ENCODE measurements around the gene SSTR5. TPM values are rescaled to one million over a fixed set of nuclear protein-coding genes. Genes with fewer than 3 reads are reported as not detected.

Gene SSTR5
- total RNA-seq, 1 donor from 2014 or later: 0.43 TPM

GRCh38 chr16:1127971-1128715, 55.6 kb downstream of the SSTR5 start:
- Mint-ChIP-seq H3K36me3 (no peaks in the 10 kb centered on the region), H3K4me3 (no peak overlapping the region)
- TF ChIP-seq, protein P1, sequence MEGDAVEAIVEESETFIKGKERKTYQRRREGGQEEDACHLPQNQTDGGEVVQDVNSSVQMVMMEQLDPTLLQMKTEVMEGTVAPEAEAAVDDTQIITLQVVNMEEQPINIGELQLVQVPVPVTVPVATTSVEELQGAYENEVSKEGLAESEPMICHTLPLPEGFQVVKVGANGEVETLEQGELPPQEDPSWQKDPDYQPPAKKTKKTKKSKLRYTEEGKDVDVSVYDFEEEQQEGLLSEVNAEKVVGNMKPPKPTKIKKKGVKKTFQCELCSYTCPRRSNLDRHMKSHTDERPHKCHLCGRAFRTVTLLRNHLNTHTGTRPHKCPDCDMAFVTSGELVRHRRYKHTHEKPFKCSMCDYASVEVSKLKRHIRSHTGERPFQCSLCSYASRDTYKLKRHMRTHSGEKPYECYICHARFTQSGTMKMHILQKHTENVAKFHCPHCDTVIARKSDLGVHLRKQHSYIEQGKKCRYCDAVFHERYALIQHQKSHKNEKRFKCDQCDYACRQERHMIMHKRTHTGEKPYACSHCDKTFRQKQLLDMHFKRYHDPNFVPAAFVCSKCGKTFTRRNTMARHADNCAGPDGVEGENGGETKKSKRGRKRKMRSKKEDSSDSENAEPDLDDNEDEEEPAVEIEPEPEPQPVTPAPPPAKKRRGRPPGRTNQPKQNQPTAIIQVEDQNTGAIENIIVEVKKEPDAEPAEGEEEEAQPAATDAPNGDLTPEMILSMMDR (conservative IDR thresholded peaks at IDR 0.05): no peak

GRCh38 chr16:1129106-1129960, 56.8 kb downstream of the SSTR5 start:
- no peak overlapping the region for H3K27ac Mint-ChIP-seq
- no peak overlapping the region for H3K4me3 Mint-ChIP-seq
- TF ChIP-seq, protein P1 (conservative IDR thresholded peaks at IDR 0.05): no peak
- no peaks in the 10 kb centered on the region for H3K4me1 Mint-ChIP-seq (ENCODE audit: unreplicated experiment)
- no peaks in the 10 kb centered on the region for H3K27me3 Mint-ChIP-seq
- H3K36me3 Mint-ChIP-seq: no peaks in the 10 kb centered on the region
- H3K9me3 Mint-ChIP-seq: no peaks in the 10 kb centered on the region
- no peak for DNase-seq (ENCODE audit: extremely low spot score, unreplicated experiment)

More at GRCh38 chr16:1127971-1128715, 55.6 kb downstream of the SSTR5 start:
- Mint-ChIP-seq H3K4me1 (ENCODE audit: unreplicated experiment) (no peaks in the 10 kb centered on the region), H3K27ac (no peak overlapping the region), H3K9me3 (no peaks in the 10 kb centered on the region), H3K27me3 (no peaks in the 10 kb centered on the region)
- no peak for DNase-seq (ENCODE audit: extremely low spot score, unreplicated experiment)

GRCh38 chr16:1130382-1130781, 57.8 kb downstream of the SSTR5 start:
- no peak overlapping the region for H3K27ac Mint-ChIP-seq
- TF ChIP-seq, protein P1 (conservative IDR thresholded peaks at IDR 0.05): no peak
- no peaks in the 10 kb centered on the region for H3K36me3 Mint-ChIP-seq
- no peaks in the 10 kb centered on the region for H3K9me3 Mint-ChIP-seq
- H3K4me3 Mint-ChIP-seq: no peak overlapping the region
- no peaks in the 10 kb centered on the region for H3K4me1 Mint-ChIP-seq (ENCODE audit: unreplicated experiment)
- no peaks in the 10 kb centered on the region for H3K27me3 Mint-ChIP-seq
- DNase-seq (ENCODE audit: extremely low spot score, unreplicated experiment): no peak

Other genes with a start within 250 kb of the SSTR5 start
- gene LMF1, start 101.8 kb upstream of the SSTR5 start, total RNA-seq (ENCODE audit: low replicate concordance): 20.8 and 21.4 TPM in 2 replicates
- 1.4 and 6.7 TPM in 2 replicates for gene SOX8, start 91.0 kb upstream of the SSTR5 start, total RNA-seq (ENCODE audit: low replicate concordance)
- gene C1QTNF8, start 23.5 kb downstream of the SSTR5 start, total RNA-seq (ENCODE audit: low replicate concordance): not detected in 2 replicates
- gene CACNA1H, start 80.4 kb downstream of the SSTR5 start, total RNA-seq (ENCODE audit: low replicate concordance): 23.2 and 38.1 TPM in 2 replicates
- gene TPSG1, start 152.5 kb downstream of the SSTR5 start, total RNA-seq (ENCODE audit: low replicate concordance): 0.43 TPM in 1 of 2 replicates, not detected in the other
- gene TPSB2, start 157.4 kb downstream of the SSTR5 start, total RNA-seq (ENCODE audit: low replicate concordance): not detected in 2 replicates
- gene TPSAB1, start 168.0 kb downstream of the SSTR5 start, total RNA-seq (ENCODE audit: low replicate concordance): not detected in 2 replicates
- not detected in 2 replicates for gene TPSD1, start 183.3 kb downstream of the SSTR5 start, total RNA-seq (ENCODE audit: low replicate concordance)
- 157 and 170 TPM in 2 replicates for gene UBE2I, start 236.9 kb downstream of the SSTR5 start, total RNA-seq (ENCODE audit: low replicate concordance)

Data from type B pancreatic cell (in vitro differentiated cells).